Stomach (tissue), 4 donors: ENCODE results near the gene TAC4.

ENCODE experiments used
- CTCF ChIP-seq, 7 experiments: fragments of 450-650 bp in 4 of 7; fragments of 200-600 bp in 3 of 7; sonication (generic) in 3 of 7; IDR thresholded peaks; one replicate each; pipeline ENCODE4 v1.5.1; 2016 to 2019; ENCODE audit warnings: antibody characterized with exemption in 7 of 7, control low read depth in 2 of 7, mild to moderate bottlenecking in 1 of 7
- EP300 ChIP-seq: sonication (generic); formaldehyde crosslinking; IDR thresholded peaks from one replicate; pipeline ENCODE4 v1.6.1; 2017; ENCODE audit warnings: antibody characterized with exemption
- POLR2AphosphoS5 ChIP-seq, 3 donors: sonication (generic); formaldehyde crosslinking; IDR thresholded peaks; one replicate each; pipeline ENCODE4 v1.6.1; 2016; ENCODE audit warnings: antibody characterized with exemption in 3 of 3

GRCh38 chr17:49809056-49809455 lies 38.8 kb downstream of the TAC4 start:
- TF ChIP-seq CTCF (IDR thresholded peaks at IDR 0.05) (no peak), POLR2AphosphoS5 (IDR thresholded peaks at IDR 0.05) (no peak), EP300 (no peak)
